Measurements from ENCODE around the gene OVCH1.
"Not testable (repeated sequence)": the region's sequence is repeated elsewhere in the genome, so short reads cannot be mapped to it uniquely, and the experiment has no call there.

Gene OVCH1

GRCh38 chr12:29402437-29402836 is 95.0 kb downstream of the OVCH1 start:
- no peak for DNase-seq (ENCODE audit: low spot score)

- no peak for DNase-seq (ENCODE audit: low spot score)
Observed at GRCh38 chr12:29398495-29398894, 99.0 kb downstream of the OVCH1 start.

DNA sequence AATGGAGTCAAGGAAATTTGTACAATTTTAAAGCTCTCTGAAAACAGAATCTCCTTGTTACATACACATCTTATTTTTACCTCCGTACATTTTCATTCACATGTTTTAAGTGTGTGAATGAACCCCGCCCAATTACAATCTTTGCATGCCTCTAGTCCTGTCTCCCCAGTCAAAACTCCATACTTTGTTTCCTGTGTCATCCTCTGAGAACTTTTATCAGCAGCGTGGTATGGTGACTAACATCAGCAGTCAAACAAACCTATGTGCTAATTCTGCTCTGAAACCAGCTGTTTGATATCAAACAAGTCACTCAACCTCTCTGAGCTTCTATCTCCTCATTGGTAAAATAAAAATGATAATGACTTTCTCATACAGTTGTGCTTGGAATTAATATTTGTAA is 100.7 kb downstream of the OVCH1 start:
- no peak for DNase-seq (ENCODE audit: low spot score)

- no peak for DNase-seq (ENCODE audit: low spot score)
Observed at GRCh38 chr12:29395356-29395755, 102.1 kb downstream of the OVCH1 start.

DNA sequence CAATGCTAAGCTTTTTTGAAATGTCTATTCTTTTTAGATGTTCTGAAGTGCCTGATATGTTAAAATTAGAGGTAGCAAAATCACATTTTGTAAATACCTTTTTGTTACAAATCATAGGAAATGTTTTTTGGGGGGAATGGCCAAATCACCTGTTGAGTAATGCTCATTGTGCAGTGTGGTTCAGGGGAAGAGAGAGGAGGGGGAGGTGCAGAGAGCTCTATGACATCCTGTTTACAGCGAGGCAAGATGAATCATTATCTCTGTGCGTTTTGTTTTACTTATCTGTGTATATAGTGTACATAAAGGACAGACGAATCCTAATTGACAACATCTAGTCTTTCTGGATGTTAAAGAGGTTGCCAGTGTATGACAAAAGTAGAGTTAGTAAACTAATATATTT is 107.1 kb downstream of the OVCH1 start:
- not testable (repeated sequence) for DNase-seq (ENCODE audit: low spot score)

DNA sequence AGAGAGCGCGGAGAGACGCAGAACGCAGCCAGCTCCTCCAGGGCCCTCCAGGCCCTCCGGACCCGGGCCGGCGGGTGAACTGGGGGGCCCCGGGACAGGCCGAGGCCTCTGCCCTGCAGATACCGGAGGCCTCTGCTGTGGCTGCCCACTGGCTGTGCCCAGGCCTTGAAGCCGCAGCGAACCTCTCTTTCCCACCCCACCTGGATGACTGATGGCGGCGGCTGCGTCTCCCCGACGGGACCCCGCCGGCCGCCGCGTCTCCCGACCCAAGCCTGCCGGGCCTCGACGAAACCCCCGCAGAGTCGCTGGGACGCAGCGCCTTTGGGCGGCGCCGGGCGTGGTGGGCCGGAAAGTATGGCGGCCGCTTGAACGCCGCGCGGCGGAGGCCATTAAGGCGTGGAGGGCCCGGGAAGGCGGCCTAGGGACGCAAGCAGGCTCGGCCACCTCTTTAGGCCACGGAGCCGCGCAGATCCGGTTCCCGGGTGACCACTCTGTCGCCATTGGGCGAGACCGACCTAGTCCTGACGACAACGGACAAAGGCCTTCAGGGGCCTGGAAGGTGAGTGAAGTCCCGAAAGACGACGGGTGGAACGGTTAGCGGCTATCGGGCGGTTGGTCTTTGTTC is 108.1 kb downstream of the OVCH1 start:
- no peak for DNase-seq (ENCODE audit: low spot score)

- DNase-seq (ENCODE audit: low spot score) = not testable (repeated sequence)
Observed at GRCh38 chr12:29386084-29386680, 111.3 kb downstream of the OVCH1 start.

- not testable (repeated sequence) for DNase-seq (ENCODE audit: low spot score)
Observed at GRCh38 chr12:29385194-29385593, 112.3 kb downstream of the OVCH1 start.

DNA sequence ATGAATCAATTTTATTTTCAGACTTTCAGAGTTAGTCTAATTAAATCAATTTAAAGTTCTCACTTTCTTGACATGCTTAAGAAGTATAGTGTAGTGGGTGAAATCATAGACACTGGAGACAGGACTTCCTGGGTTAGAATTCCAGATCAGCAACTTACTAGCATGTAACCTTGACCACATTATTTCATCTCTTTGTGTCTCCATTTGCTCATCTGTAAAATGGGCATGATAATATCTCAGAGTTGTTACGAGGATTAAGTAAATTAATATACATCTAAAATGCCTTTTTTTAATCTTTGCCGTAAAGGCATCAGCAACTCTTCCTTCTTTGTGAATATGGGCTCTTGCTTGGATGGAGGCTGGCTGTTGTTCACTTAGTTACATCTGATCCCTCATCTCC is 115.2 kb downstream of the OVCH1 start:
- no peak for DNase-seq (ENCODE audit: low spot score)

DNA sequence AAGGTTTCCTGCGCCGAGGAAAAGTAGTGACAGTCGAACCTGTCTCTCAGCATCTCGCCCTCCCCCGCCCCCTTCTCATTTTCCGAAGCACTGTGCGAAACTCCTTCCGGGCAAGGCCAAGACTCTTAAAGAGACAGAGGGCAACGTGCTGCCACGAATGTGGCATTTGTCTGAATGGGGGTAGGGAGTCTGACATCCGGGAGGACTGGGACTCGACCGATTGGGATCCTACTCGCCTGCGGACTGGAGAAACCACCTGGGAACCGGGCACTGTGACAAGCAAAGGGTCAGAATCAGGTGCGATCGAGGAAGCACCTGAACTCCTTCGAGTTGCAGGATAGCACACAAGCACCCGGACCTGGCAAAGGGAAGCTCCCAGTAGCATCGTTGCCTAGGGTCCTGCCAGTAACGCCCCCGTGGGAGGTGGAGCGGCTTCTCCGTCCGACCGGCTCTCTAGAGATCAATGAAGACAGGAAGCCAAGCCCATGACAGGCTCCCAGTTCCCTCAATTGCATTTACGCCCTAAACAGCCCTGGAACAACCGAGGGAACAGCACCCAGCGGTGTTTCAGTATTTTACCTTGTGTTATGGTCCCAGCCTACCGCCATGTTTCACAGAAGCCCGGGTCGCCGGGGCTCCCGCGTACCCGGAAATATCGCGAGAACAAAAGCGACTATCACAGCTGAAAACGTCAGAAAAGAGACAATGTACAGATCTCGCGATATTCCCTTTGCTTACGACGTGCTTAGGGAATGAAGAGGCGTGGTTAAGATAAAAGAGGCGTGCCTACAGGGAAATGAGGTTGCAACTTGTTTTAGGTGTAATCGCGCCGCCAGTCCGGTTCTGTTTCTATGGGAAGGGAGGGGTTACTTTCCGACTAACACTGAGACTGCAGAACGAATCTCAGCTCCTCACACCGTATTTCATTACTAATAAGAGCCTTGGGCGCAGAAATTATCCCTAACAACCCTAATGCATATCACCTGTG is 116.7 kb downstream of the OVCH1 start, which contains the start of gene ERGIC2:
ERGIC2 (minus strand) TSS at position 637 of the 988 bp plus-strand sequence. CDS start 9,539 bp downstream, outside the sequence.
- DNase-seq (ENCODE audit: low spot score) = peak; percentile 84
